Astrocyte of the spinal cord (primary cell): ENCODE data around the gene LMO2.

Source experiments
- DNase-seq: peaks from one replicate; pipeline ENCODE4 v3.0.0; 2011; ENCODE audit warnings: low read depth, low spot score
- H3K4me3 ChIP-seq: 2 replicates; pipeline ENCODE4 v1.5.1; 2011; ENCODE audit warnings: low read depth, mild to moderate bottlenecking, low read length, moderate library complexity
- in situ Hi-C: cut with HindIII; loops from 2 replicates; pipeline ENCODE4 v1.10.0; 2017; ENCODE audit warnings: low sequenced_read_pairs
- TF ChIP-seq, protein P1 (sequence below): IDR thresholded peaks from 2 replicates; pipeline ENCODE4 v1.5.1; 2012; ENCODE audit warnings: low read depth, mild to moderate bottlenecking, low read length, inconsistent platforms

The LMO2 gene

GRCh38 chr11:33892906-33893594 lies 1.2 kb upstream of the LMO2 start:
- in situ Hi-C loops: no loop called here
- H3K4me3 ChIP-seq: no peak overlapping the region
- TF ChIP-seq, protein P1, sequence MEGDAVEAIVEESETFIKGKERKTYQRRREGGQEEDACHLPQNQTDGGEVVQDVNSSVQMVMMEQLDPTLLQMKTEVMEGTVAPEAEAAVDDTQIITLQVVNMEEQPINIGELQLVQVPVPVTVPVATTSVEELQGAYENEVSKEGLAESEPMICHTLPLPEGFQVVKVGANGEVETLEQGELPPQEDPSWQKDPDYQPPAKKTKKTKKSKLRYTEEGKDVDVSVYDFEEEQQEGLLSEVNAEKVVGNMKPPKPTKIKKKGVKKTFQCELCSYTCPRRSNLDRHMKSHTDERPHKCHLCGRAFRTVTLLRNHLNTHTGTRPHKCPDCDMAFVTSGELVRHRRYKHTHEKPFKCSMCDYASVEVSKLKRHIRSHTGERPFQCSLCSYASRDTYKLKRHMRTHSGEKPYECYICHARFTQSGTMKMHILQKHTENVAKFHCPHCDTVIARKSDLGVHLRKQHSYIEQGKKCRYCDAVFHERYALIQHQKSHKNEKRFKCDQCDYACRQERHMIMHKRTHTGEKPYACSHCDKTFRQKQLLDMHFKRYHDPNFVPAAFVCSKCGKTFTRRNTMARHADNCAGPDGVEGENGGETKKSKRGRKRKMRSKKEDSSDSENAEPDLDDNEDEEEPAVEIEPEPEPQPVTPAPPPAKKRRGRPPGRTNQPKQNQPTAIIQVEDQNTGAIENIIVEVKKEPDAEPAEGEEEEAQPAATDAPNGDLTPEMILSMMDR: no peak
- no peak for DNase-seq

DNA sequence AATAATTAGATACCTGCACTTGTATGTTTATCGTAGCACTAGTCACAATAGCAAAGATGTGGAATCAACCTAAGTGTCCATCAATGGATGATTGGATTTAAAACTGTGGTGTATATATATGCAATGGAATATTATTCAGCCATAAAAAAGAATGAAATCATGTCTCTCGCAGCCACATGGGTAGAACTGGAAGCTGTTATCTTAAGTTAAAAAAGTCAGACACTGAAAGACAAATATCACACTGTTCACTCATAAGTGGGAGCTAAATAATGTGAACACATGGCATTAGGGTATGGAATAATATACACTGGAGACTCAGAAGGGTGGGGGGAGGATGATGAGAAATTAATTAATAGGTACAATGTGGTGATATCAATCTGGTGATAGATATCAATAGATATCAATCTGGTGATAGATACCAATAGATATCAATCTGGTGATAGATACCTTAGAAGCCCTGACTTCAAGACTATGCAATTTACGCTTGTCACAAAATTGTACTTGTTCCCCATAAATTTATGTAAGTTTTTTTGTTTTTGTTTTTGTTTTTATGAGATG lies 2.0 kb downstream of the LMO2 start:
- DNase-seq: no peak
- TF ChIP-seq, protein P1: no peak
- no peak overlapping the region for H3K4me3 ChIP-seq
- in situ Hi-C loops: no loop called here

DNA sequence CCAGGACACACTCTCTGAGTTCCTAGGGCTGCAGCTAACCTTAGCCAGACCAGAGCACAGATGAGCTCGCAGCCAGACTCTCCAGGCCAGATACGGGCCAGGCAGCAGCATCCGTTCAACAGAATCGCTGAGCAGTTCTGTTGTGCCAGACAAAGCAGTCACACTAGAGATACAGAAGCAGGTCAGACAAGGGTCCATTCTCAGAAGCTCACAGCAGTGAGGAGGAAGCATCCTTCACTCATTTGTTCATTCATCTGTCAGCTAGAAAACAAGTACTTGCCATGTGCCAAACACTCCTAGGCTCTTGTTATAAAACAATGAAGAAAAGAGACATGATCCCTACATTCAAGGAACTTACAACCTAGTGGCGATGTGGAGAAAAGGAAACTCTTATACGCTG lies 2.6 kb downstream of the LMO2 start:
- TF ChIP-seq, protein P1: no peak
- H3K4me3 ChIP-seq: no peak overlapping the region
- in situ Hi-C loops: no loop called here
- DNase-seq: no peak

DNA sequence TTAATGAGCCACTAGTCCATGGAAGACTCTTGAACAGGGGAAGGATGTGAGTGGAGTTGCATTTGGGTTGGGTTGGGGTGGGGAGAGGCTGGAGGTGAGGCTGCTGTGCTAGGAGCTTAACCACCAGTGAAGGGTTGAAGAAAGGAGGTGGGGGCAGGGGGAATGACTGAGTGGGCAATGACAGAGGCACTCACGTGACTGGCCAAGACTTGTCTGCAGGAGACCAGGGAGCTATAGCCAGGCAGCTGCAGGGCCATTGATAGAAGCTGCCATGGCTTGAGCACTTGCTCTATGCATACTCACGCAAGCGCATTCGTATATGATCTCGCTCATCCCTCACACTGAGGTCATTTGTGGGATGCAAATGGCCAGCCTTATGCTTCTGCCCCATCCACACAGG lies 4.0 kb downstream of the LMO2 start:
- in situ Hi-C loops: no loop called here
- no peak overlapping the region for H3K4me3 ChIP-seq
- TF ChIP-seq, protein P1: no peak
- DNase-seq: no peak

DNA sequence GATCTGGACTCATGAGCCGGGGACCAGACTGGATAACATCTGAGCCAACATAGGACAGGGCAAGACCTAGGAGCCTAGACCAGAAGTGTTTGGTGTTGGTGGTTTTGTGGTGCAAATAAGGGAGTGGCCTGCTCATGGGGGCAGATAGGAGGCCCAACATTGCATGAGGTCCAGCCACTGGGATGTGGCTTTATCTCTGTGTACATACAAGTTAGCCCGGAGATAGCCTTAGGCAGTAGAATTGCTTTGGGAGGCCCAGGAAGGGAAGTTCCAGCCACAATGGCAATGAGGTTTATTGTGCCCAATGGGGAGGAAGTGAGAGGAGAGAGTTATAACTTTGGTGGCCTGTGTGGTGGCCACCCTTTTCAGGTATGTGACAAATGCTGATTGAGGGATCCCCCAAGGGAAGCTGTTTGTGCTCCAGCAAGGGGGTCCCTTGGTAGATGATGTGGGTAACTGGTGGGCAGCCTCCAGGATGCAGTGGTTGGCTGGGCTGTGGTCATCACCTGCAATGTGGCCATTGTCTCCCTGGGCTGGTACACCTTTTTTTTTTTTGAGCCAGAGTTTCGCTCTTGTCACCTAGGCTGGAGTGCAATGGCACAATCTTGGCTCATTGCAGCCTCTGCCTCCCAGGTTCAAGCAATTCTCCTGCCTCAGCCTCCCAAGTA lies 6.4 kb downstream of the LMO2 start:
- TF ChIP-seq, protein P1: no peak
- H3K4me3 ChIP-seq: no peak overlapping the region
- in situ Hi-C loops: no loop called here
- DNase-seq: no peak

GRCh38 chr11:33884601-33885000 lies 7.3 kb downstream of the LMO2 start:
- TF ChIP-seq, protein P1: no peak
- DNase-seq: no peak
- no peak overlapping the region for H3K4me3 ChIP-seq
- in situ Hi-C loops: no loop called here
